ENCODE measurements around the gene SMIM3.

DNA sequence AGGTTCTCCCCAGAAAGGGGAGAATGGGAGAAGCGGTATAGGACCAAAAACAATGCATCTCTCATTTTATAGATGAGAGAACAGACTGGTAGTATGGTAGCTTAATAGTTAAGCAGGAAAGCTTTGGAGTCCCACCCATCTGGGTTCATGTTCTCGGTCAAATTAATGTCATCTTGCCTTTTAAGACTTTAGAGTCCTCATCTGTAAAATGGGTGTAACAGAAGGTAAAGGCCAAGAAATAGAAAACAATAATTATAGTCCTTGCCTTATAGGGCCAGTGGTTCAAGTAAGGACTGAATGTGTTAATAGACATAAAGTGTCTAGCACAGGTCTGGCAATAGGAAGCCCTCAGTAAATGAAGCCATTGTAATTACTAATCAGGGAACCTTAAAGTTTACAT, 16.4 kb downstream of the SMIM3 start:
- no peak for TF ChIP-seq POLR2AphosphoS5 (IDR thresholded peaks at IDR 0.05)
- TF ChIP-seq, protein P1, sequence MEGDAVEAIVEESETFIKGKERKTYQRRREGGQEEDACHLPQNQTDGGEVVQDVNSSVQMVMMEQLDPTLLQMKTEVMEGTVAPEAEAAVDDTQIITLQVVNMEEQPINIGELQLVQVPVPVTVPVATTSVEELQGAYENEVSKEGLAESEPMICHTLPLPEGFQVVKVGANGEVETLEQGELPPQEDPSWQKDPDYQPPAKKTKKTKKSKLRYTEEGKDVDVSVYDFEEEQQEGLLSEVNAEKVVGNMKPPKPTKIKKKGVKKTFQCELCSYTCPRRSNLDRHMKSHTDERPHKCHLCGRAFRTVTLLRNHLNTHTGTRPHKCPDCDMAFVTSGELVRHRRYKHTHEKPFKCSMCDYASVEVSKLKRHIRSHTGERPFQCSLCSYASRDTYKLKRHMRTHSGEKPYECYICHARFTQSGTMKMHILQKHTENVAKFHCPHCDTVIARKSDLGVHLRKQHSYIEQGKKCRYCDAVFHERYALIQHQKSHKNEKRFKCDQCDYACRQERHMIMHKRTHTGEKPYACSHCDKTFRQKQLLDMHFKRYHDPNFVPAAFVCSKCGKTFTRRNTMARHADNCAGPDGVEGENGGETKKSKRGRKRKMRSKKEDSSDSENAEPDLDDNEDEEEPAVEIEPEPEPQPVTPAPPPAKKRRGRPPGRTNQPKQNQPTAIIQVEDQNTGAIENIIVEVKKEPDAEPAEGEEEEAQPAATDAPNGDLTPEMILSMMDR (IDR thresholded peaks at IDR 0.05): no peak

All from sigmoid colon (tissue), 4 donors.